Measurements from ENCODE around the gene SMO.

SMO gene

DNA sequence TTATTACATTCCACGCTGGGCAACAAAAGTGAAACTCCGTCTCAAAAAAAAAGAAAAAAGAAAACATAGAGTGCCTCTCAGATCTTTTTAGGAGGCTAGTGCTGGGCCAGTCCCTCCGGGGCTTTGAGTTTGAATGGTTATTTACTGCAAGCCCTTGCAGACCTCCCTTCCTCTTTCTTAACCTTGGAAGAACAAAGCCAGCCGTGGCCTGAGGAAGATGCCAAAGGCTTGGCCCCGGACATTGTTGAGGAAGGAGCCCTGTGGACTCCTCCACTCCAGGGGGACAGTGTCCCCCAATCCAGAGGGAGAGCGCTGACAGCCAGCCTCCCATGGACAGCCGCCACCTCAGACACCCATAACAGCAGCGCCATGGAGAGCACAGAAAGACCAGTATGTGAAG is 38.9 kb upstream of the SMO start:
- DNase-seq (ENCODE audit: extremely low read depth, low read depth), result no peak
- TF ChIP-seq, protein P1, sequence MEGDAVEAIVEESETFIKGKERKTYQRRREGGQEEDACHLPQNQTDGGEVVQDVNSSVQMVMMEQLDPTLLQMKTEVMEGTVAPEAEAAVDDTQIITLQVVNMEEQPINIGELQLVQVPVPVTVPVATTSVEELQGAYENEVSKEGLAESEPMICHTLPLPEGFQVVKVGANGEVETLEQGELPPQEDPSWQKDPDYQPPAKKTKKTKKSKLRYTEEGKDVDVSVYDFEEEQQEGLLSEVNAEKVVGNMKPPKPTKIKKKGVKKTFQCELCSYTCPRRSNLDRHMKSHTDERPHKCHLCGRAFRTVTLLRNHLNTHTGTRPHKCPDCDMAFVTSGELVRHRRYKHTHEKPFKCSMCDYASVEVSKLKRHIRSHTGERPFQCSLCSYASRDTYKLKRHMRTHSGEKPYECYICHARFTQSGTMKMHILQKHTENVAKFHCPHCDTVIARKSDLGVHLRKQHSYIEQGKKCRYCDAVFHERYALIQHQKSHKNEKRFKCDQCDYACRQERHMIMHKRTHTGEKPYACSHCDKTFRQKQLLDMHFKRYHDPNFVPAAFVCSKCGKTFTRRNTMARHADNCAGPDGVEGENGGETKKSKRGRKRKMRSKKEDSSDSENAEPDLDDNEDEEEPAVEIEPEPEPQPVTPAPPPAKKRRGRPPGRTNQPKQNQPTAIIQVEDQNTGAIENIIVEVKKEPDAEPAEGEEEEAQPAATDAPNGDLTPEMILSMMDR (IDR thresholded peaks at IDR 0.05; ENCODE audit: low read depth, low read length), result no peak

DNA sequence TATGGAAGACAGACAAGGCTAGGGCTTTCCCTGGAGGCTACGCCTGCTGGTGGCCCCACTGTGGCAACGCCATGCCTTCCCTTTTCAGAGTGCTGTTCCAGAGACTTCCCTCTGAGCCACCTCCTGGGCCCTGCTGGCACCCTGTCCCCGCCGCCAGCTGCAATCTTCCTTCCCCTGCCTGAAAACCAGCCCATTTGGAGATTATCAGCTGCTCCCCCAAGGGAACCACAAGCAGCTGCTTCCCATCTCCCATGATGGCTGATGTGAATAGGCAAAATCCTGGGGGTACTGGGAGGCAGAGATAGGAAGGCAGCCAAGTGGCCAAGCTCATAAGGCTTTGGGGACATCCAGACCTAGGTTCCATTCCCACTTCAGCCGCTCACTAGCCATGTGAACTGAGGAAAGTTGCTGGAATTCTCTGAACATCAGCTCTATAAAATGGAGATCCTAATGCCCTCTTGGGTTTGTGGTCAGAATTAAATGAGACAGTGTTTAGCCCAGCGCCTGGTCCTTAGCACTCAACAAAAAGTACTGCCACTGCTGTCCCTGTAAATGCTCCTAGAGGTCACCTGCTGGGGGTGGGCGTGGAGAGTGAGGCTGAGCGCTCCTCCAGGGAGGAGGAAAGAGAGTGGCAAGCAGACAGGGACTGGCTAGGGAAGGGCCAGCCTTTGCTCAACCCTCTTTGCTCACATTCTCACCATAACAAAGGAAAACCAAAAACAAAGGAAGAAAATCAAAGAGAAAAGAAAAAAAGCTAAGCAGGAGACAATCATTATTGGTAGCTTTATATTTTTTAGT is 38.0 kb upstream of the SMO start:
- DNase-seq (ENCODE audit: extremely low read depth, low read depth), result no peak
- TF ChIP-seq, protein P1 (IDR thresholded peaks at IDR 0.05; ENCODE audit: low read depth, low read length), result no peak

DNA sequence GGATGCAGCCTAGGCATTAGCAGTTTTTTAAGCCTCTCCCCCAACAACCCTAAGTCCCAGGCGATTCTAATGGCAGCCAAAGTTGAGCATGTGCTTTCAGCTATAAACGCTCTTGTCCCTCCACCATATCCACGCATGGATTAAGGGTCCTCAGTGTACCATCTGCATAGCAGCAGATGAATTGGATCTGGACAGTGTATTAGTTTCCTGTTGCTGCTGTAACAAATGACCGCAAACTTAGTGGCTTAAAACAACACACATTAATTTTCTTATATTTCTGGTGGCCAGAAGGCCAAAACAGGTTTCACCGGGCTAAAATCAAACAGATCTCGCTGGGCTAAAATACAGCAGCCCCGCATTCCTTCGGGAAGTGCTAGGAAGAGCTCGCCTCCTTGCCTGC is 30.8 kb upstream of the SMO start:
- TF ChIP-seq, protein P1 (IDR thresholded peaks at IDR 0.05; ENCODE audit: low read depth, low read length), result no peak
- no peak for DNase-seq (ENCODE audit: extremely low read depth, low read depth)

DNA sequence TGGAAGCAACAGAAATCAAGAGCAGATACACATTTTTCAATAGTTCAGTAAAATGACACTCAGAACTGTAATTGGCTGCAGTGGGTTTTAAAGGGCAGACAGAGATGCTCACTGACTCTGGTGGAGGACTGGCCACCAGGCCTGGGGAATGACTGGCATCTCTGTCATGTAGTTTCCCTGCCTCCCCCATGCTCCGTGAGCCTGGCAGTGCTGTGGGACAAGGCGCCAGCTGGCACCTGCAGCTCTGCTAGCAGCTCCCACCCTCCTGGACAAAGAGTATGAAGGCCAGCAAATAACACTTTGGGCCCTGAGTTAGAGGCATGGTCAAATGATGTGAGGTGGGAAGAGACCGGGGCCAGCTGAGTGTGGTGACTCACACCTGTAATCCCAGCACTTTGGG is 28.9 kb upstream of the SMO start:
- TF ChIP-seq, protein P1 (IDR thresholded peaks at IDR 0.05; ENCODE audit: low read depth, low read length), result no peak
- DNase-seq (ENCODE audit: extremely low read depth, low read depth), result no peak

DNA sequence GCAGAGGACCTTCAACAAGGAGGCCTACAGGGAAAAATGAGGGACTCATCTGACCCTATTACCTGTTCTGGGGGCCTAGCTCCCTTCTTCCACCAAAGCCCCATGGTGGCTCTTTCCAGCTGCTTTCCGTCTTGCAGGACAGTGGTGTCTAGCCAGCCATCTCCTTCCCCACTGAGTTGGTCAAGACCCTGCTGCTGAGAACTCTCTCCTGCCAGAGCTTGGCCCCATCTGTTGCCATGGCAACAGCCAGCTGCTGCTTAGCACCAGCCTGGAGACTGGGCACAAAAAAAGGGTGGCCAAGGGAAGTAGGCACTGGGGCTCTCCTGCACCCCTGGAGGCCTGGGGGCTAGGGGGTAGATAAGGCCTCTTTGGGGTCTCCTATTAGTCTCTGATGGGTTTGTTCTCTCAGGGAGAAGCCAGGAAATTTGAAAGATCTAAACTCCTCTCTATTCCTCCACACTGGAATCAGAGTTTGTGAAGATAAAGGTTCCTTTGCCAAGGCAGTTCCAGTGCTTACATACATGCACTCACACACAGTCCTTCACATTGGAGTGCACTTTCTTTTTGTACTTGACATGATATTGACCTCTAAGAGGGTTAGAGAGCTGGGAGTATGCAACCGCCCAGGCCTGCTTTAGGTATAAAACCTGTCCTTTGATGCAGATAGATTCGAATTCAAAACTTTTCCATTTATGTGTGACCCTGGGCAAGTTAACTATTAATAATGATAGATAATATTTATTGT is 28.1 kb upstream of the SMO start:
- TF ChIP-seq, protein P1 (IDR thresholded peaks at IDR 0.05; ENCODE audit: low read depth, low read length), result no peak
- DNase-seq (ENCODE audit: extremely low read depth, low read depth), result no peak

DNA sequence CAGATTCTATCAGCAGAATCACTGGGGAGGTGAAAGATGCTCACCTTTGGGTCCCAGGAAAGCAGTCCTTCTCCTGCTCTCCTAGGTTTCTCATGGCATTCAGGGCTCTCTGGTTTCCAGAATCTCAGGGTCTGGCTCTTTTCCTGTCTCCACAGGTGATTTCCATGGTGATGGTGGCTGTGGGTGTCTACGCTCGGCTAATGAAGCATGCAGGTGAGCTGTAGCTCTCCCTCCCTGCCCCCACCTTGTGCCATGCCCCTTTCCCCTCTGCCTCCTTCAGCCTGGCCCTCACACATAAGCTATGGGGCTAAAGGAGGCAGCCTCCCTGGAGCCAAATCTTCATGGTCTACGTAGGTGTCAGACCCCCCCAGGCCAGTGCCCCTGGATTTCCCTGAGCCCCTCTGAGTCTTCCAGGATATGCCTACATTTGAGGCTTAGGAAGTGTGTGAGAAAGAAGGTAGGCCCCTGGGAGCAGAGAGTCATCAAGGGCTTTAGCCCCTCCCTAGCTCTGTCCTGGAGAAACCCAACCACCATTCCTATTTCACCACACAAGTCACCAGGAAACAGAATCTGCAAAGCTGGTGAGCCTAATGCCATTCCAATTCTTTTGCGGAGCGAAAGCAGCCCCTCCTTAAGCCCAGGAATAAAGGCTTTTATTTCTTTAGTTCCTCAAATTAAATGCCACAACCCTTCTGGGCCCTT is 26.8 kb upstream of the SMO start:
- TF ChIP-seq, protein P1 (IDR thresholded peaks at IDR 0.05; ENCODE audit: low read depth, low read length), result no peak

DNA sequence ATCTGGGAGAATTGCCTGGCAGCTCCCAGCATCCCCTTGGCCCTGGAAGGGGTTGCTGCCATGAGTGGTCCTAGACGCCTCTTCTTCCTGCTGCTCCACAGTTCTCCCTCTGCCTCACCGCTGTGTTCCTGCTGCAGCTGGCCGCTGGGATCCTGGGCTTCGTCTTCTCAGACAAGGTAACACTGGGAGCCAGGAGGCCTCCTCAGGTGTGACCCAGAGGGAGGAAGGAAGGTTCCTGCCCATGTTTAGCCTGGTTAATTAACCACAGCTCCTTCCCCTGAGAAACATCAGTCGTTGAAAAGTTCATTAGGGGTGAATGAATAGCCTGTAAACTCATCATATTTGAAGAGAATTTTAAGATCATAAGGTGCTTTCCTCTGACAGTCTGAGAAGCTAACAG is 25.7 kb upstream of the SMO start:
- DNase-seq (ENCODE audit: extremely low read depth, low read depth), result no peak
- TF ChIP-seq, protein P1 (IDR thresholded peaks at IDR 0.05; ENCODE audit: low read depth, low read length), result no peak

More for the DNA sequence above, 26.8 kb upstream of the SMO start:
- no peak for DNase-seq (ENCODE audit: extremely low read depth, low read depth)

All from AG09319 (cell line).